Measurements from ENCODE around the gene IGDCC3.

Gene IGDCC3

DNA sequence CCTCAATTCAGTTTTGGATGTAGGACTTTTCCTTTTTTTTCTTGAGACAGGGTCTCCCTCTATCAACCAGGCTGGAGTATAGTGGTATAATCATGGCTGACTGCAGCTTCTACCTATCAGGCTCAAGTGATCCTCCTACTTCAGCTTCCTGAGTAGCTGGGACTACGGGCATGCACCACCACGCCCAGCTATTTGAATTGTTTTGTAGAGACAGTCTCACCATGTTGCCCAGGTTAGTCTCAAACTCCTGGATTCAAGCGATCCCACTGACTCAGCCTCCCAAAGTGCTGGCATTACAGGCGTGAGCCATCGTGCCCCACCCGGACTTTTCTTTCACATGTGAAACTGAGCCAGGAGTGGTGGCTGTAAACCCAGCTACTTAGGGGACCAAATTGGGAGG is 69.8 kb downstream of the IGDCC3 start:
- DNase-seq (ENCODE audit: extremely low read depth, low read depth) = no peak
- TF ChIP-seq CTCF (IDR thresholded peaks at IDR 0.05; ENCODE audit: low read depth, low read length) = no peak

DNA sequence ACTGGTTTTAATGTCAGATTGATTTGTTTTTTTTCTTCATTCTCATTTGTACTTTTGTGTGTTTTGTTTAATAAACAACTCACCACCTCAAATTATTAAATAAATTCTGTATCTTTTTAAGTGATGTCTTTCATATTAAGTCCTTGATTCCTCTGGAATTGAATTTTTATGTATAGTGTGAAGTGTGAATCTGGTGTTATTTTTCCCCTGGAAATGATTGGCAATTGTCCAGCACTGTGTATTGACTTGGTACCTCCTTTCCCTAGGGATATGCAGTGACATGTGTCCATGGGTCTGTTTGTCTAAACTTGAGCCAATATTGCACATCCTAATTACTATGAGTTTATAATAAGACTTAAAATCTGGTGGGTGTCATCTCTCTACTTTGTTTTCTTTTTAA is 71.3 kb downstream of the IGDCC3 start:
- DNase-seq (ENCODE audit: extremely low read depth, low read depth) = no peak
- no peak for TF ChIP-seq CTCF (IDR thresholded peaks at IDR 0.05; ENCODE audit: low read depth, low read length)

- no peak for TF ChIP-seq CTCF (IDR thresholded peaks at IDR 0.05; ENCODE audit: low read depth, low read length)
- DNase-seq (ENCODE audit: extremely low read depth, low read depth) = no peak
These were observed 72.0 kb downstream of the IGDCC3 start for GRCh38 chr15:65305776-65306175.

GRCh38 chr15:65305150-65305758 is 72.5 kb downstream of the IGDCC3 start:
- TF ChIP-seq CTCF (IDR thresholded peaks at IDR 0.05; ENCODE audit: low read depth, low read length) = no peak
- DNase-seq (ENCODE audit: extremely low read depth, low read depth) = no peak

DNA sequence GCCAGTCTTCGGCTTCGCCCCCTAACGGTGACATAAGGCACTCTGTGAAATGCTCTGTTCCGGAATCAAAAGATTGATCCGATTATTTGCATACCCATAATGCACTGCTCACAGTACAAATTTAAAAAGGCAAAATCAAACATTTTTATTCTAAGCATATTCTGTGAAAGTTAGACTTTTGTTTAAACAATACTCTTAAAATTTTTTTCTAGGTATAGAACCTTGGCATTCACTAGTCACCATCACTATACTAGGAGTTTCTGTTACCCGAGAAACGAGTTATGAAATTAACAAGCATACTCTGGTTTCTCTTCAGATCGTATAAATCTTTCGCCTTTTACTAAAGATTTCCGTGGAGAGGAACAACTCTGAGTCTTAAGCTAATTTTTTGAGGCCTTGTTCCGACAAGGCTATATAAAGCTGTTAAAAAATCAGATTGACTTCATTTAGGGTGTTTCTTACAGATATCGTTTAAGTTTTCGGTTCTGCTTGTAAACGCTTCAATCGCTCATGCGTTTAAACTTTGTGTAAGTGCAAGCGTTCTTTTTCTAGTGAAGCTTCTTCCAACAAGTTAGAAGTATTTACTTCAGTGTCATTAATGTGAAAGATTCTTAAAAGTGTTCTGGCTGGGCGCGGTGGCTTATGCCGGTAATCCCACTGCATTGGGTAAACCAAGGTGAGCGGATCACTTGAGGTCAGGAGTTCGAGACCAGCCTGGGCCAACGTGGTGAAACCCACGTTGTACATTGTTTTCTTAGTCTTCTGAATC is 73.2 kb downstream of the IGDCC3 start, which contains the start of gene RNU5B-1:
RNU5B-1 (plus strand) TSS at position 297 of the 769 bp plus-strand sequence.
- peak; percentile 92 for TF ChIP-seq CTCF (IDR thresholded peaks at IDR 0.05; ENCODE audit: low read depth, low read length)
- DNase-seq (ENCODE audit: extremely low read depth, low read depth) = peak; percentile 92

DNA sequence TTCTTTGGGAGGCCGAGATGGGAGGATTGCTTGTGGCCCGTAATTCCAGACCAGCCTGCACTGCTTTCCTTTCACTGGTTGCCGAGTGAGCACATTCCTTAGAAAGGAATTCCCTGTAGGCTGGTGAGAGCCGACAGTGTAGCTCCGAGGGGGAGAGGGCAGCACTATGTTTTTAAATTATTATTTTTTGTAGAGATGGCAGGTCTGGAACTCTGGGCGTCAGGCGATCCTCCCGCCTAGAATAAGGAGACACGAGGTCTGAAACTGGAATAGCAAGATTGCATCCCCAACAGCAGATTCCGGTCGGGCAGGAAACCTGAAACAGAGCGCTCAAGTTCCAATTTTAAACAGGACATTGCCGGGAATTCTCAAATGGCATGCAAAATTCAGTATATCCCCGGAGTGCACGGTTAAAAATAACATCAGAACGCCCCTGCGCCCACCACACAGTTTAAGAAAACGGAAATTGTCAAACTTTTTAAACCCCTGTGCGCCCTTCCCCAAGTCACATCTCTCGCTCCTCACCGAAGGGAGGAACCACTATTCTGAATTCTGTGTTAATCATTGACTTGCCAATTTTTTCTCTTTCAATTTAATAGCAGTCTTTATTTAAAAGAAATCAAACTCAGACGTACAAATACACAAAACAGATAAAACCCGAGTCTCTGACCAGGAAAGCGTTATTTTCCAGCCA is 74.0 kb downstream of the IGDCC3 start:
- no peak for DNase-seq (ENCODE audit: extremely low read depth, low read depth)
- TF ChIP-seq CTCF (IDR thresholded peaks at IDR 0.05; ENCODE audit: low read depth, low read length) = no peak

GRCh38 chr15:65302061-65302460 is 75.7 kb downstream of the IGDCC3 start:
- TF ChIP-seq CTCF (IDR thresholded peaks at IDR 0.05; ENCODE audit: low read depth, low read length) = no peak
- no peak for DNase-seq (ENCODE audit: extremely low read depth, low read depth)

Measured in AG09319 (cell line).